Activated naive CD8-positive, alpha-beta T cell treated with anti-CD3 and anti-CD28 coated beads for 36 hours (primary cell): Measurements from ENCODE around the gene APCDD1. TPM values are rescaled to one million over a fixed set of nuclear protein-coding genes. Genes with fewer than 3 reads are reported as not detected.

ENCODE experiments used
- DNase-seq: peaks from one replicate; pipeline ENCODE4 v3.0.0; 2021
- H3K27ac Mint-ChIP-seq: one replicate; pipeline ENCODE4 v1.8.0; 2022; ENCODE audit warnings: mild to moderate bottlenecking, moderate library complexity, mixed read lengths
- H3K27me3 Mint-ChIP-seq: one replicate; pipeline ENCODE4 v1.8.0; 2022; ENCODE audit warnings: mild to moderate bottlenecking, mixed read lengths
- H3K36me3 Mint-ChIP-seq: one replicate; pipeline ENCODE4 v1.8.0; 2021; ENCODE audit warnings: mild to moderate bottlenecking, mixed read lengths
- H3K4me1 Mint-ChIP-seq: one replicate; pipeline ENCODE4 v1.8.0; 2021; ENCODE audit warnings: mixed read lengths
- H3K4me3 Mint-ChIP-seq: one replicate; pipeline ENCODE4 v1.8.0; 2022; ENCODE audit warnings: mild to moderate bottlenecking, moderate library complexity, mixed read lengths
- H3K9me3 Mint-ChIP-seq: one replicate; pipeline ENCODE4 v1.8.0; 2022; ENCODE audit warnings: mixed read lengths
- total RNA-seq, 2 experiments: library from RNA; stranded (reverse); gene quantifications; one replicate each; pipeline ENCODE4 v1.2.3, GENCODE V29; 2021

APCDD1 gene
- not detected for total RNA-seq

DNA sequence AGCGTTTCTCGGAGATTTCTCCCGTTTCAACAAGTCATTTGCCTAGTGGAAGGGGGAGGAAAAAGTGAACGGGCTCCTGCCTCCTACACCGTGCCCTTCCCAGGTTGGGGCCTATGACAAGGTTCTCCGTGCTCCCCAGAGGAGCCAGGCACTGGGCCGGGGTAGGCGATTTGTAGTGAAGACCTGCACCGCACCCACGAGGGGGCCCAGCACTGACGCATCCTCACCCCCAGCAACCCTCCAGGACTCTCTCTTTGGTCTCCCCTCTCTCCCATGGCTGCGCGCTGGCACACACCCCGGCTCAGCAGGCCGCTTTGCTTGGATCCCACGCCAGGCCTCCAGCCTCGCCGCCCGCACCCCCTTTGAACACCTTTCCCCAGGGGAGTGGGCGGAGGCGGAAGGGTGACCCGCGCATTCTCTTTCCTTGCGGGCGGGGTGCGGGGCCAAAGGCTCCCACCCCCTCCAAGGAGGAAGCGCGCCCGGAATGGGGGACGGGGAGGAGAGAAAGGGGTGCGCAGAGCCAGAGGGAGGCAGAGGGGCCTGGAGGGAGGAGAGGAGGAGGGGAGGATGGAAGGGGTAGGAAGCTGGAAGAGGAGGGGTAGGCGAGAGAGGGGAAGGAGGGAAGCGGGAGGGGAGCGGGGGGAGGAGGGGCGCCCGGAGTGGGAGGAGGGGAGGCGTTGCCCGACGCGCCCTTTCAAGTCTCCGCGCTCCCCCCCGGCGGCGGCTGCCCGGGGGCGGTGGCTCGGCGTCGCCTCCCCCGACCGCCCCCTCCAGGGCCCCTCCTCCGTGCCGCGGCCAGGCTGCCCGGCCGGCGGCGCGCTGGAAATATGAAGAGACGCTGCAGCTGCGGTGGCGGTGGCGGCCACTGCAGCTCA lies at the start of gene APCDD1:
APCDD1 (plus strand) TSS at position 830 of the 875 bp plus-strand sequence. CDS start 347 bp downstream, outside the sequence.
- Mint-ChIP-seq H3K36me3 (no peaks in the 10 kb centered on the region), H3K9me3 (no peaks in the 10 kb centered on the region), H3K27me3 (peaks cover 76% of the 10 kb centered on the region), H3K4me1 (peaks cover 4% of the 10 kb centered on the region), H3K27ac (no peak within 1 kb of the TSS), H3K4me3 (peak within 1 kb of the TSS; percentile 32)
- peak; percentile 8 for DNase-seq

DNA sequence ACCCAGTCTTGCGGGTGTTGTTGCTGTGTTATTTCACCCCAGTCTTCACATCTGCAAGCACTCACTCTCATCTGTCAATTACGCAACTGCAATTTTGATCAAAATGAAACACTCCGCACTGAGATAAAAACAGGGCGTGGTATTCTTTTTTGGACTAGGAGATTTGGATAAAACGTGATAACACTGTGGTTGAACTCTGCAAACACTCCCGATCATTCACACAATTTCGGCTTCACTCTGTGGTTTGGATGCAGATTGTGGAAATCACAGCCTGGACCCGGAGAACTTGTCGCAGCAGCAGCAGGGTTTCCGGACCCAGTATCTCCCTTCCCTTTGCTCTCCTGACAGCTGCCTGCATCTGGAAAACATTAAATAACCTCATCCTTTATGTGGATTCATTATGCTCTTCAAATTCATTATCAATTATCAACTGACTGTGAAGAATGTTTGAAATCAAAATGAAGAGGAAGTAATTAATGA lies 49.4 kb upstream of the APCDD1 start:
- H3K27me3 Mint-ChIP-seq, result peaks cover 14% of the 10 kb centered on the region
- no peaks in the 10 kb centered on the region for H3K36me3 Mint-ChIP-seq
- H3K27ac Mint-ChIP-seq, result no peak overlapping the region
- H3K9me3 Mint-ChIP-seq, result no peaks in the 10 kb centered on the region
- H3K4me3 Mint-ChIP-seq, result no peak overlapping the region
- H3K4me1 Mint-ChIP-seq, result no peaks in the 10 kb centered on the region
- DNase-seq, result no peak

DNA sequence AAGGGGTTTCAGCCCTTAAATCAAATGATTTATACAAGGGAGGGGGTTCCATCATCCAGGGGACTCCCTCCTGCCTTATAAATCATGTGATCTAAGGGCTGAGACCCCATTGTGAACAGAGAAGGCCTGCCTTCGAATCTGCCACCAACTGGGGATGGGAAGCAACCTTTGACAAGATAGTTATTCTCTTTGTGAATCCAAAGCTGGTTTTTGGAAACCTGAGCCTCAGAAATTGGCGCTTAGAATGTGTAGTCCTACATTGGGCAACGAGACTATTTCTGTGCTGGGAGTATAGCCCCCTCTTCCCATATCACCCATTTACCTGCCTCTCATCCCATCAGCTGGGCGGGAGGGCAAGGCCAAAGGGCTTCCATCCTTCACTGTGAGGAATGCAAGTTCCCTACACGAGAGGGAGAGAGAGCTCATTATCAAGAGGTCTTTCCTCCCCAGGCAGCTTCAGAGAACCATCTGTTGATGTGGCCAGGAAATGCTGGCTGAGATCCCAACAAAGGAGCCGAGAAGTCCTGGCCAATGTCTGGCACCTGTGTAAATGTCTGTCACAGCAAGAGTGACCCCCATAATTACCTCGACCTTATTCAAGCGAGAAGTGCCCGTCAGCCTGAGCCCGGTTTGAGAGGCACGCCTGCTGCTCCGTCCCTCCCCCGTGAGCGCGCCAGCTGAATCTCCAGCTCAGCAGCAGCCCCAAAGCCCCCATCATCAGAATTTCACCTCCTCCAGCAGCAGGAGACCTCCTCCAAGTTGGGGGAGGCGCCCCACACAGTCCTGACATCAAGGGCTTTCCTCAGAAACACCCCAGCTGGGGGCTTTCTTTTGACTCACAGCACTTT lies 48.4 kb upstream of the APCDD1 start:
- H3K4me3 Mint-ChIP-seq, result no peak overlapping the region
- no peaks in the 10 kb centered on the region for H3K36me3 Mint-ChIP-seq
- no peaks in the 10 kb centered on the region for H3K9me3 Mint-ChIP-seq
- H3K27ac Mint-ChIP-seq, result no peak overlapping the region
- H3K4me1 Mint-ChIP-seq, result no peaks in the 10 kb centered on the region
- H3K27me3 Mint-ChIP-seq, result peaks cover 14% of the 10 kb centered on the region
- DNase-seq, result no peak

DNA sequence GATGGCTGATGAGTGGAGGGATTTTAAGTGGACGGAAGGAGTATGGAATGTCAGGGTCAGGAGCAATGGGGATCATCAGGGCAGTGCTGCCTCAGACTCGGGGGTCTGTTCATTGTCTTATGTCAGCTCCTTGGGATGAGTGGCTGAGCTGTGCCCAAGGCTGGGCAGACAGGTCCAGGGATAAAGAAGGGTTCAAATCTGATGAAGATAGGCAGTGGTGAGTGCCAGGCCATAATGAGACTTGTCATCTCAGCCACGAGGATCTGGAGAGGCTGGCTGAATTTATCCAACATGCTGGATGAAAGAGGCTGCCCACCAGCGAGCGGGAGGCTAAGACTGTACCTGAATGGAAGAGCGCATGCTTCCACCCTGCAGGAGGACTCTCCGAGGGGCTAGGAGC lies 46.3 kb upstream of the APCDD1 start:
- no peaks in the 10 kb centered on the region for H3K4me1 Mint-ChIP-seq
- no peak for DNase-seq
- H3K4me3 Mint-ChIP-seq, result no peak overlapping the region
- H3K36me3 Mint-ChIP-seq, result no peaks in the 10 kb centered on the region
- peaks cover 7% of the 10 kb centered on the region for H3K27me3 Mint-ChIP-seq
- H3K9me3 Mint-ChIP-seq, result no peaks in the 10 kb centered on the region
- H3K27ac Mint-ChIP-seq, result no peak overlapping the region

DNA sequence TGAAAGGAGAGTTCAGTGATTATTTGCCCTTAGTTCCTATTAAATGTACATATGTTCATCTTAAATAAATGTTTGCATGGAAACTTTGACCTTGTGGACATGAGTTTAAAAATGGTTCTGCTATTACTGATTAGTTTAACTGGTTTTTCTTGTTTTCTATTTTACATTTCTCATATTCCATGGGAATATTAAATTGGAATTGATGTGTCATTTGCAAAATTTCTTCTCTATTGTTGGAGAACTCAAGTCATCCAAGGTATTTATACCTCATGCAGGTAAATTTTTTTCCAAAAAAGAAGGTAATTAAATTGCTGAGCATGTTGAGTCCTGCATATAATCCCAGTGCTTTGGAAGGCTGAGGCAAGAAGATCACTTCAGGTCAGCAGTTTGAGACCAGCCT lies 45.4 kb upstream of the APCDD1 start:
- Mint-ChIP-seq H3K9me3 (no peaks in the 10 kb centered on the region), H3K36me3 (no peaks in the 10 kb centered on the region), H3K4me1 (no peaks in the 10 kb centered on the region), H3K4me3 (no peak overlapping the region), H3K27ac (no peak overlapping the region), H3K27me3 (peaks cover 7% of the 10 kb centered on the region)
- DNase-seq, result no peak

DNA sequence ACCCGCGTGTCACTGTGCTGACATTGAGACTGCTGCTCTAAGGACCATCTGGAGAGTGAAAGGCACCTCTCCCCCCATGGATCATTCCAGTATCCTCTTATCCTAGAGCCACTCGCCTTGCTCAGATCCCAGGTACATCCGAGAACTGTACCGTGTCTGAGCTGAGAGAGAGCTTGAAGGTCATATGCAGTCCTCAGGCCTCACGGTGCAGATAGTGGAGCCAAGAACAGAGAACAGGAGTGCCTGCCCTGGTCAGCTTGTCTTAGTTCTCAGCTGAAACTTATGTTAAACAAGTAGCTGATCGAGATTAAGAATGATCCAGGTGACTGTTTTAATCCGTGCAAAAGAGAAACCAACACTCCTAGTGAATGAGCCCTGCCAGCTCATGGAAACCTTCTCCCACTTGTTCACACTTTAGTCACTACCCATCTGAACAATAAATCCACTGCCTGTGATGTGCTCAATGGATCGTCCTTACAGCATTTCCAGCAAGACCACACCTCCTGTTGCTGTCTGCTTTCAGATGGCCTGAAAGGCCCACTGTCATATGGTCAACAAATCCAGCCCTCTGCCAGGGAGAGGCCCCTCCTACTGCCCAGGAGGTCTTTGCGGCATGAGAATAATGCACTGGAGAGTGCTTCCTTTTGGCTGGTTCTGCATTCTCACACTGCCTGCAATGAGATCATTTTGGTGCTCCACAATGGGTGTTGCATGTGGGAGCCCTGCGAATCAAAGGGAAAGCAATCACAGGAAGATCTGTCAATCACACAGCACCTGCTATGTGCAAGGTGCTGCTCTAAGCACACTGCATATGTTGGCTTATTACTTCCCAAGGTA lies 43.7 kb upstream of the APCDD1 start:
- Mint-ChIP-seq H3K4me1 (no peaks in the 10 kb centered on the region), H3K27me3 (no peaks in the 10 kb centered on the region), H3K36me3 (no peaks in the 10 kb centered on the region), H3K9me3 (no peaks in the 10 kb centered on the region), H3K27ac (no peak overlapping the region), H3K4me3 (no peak overlapping the region)
- DNase-seq, result no peak

DNA sequence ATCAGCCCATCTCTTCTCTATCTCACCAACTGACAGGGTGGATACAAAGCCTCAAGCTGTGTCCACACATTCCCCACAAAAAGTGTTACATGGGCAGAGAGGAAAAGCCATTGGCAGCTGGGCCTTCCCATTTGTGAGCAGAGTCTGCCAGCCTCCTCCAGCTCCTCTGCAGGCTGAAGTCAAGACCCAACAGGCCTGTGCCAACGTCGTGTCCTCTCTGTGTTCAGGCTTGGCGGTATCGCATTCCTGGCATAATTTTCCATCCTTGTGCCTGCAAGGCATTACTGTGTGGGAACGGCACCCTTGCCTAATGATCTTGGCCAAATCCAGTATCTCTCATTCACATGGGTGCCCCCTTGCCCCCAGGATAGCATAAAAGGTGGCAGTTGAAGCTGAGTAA lies 41.5 kb upstream of the APCDD1 start:
- H3K4me3 Mint-ChIP-seq, result no peak overlapping the region
- H3K4me1 Mint-ChIP-seq, result no peaks in the 10 kb centered on the region
- H3K36me3 Mint-ChIP-seq, result no peaks in the 10 kb centered on the region
- no peaks in the 10 kb centered on the region for H3K9me3 Mint-ChIP-seq
- H3K27me3 Mint-ChIP-seq, result no peaks in the 10 kb centered on the region
- H3K27ac Mint-ChIP-seq, result no peak overlapping the region
- no peak for DNase-seq

DNA sequence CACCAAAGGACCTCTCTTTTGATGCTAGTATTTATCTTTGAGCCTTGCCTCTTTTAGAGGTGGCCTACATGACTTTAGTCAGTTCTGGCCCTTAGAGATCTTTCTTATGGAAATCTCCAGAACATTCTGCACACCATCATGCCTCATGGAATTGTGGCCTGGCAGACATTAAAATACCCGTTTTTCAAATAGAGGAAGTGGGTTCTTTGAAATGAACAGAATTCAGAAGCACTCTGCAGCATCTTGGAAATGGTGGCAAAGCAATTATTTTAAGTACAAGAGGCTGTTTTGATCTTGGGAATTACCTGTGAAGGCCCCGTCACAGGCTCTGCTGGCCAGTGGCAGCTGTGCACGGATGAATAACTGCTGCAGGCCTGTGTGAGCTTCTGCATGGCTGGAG lies 40.7 kb upstream of the APCDD1 start:
- H3K9me3 Mint-ChIP-seq, result no peaks in the 10 kb centered on the region
- no peak overlapping the region for H3K27ac Mint-ChIP-seq
- no peaks in the 10 kb centered on the region for H3K36me3 Mint-ChIP-seq
- no peak for DNase-seq
- no peak overlapping the region for H3K4me3 Mint-ChIP-seq
- no peaks in the 10 kb centered on the region for H3K4me1 Mint-ChIP-seq
- no peaks in the 10 kb centered on the region for H3K27me3 Mint-ChIP-seq

DNA sequence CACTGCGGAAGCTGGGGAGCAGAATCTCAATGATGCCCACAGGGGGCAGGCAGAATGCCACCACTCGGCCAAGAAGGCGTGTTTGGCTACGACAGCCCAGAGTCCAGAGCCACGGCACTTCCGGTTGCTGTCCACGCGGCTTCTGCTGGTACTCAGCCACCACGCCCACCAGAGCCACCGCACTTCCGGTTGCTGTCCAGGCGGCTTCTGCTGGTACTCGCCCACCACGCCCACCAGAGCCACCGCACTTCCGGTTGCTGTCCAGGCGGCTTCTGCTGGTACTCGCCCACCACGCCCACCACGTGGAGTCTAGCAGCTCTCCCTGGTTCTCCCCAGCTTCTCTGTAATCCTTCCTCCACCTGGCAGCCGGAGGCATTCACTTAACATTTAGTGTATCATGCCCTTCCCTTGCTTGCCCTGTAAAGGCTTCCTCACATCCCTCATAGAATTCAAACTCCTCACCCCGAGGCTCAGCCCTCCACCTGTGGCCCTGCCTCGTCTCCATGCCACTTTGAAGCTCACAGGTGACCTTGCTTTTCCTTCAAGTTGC lies 40.1 kb upstream of the APCDD1 start:
- Mint-ChIP-seq H3K36me3 (no peaks in the 10 kb centered on the region), H3K27ac (no peak overlapping the region), H3K9me3 (no peaks in the 10 kb centered on the region), H3K27me3 (no peaks in the 10 kb centered on the region), H3K4me3 (no peak overlapping the region), H3K4me1 (no peaks in the 10 kb centered on the region)
- DNase-seq, result no peak

DNA sequence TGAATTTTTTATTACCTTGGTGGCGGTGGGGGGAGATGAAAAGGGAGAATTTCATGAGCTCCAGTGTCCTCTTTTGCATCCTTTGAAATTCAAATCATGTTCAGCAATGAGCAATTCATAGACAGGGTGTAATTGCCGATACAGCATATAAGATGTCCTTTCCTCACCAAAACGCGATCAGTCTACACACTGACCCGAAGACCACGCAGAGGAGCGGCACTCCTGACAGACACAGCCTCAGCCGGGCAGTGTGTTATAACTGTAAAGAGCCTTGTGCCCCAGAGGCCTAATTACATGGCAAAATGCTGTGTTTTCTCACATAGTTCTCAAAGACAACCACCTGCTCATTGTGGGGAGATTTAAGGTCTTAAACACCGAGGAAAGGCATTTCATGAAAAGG lies 38.4 kb upstream of the APCDD1 start:
- Mint-ChIP-seq H3K27ac (no peak overlapping the region), H3K27me3 (no peaks in the 10 kb centered on the region), H3K9me3 (no peaks in the 10 kb centered on the region), H3K4me3 (no peak overlapping the region), H3K4me1 (no peaks in the 10 kb centered on the region), H3K36me3 (no peaks in the 10 kb centered on the region)
- no peak for DNase-seq

DNA sequence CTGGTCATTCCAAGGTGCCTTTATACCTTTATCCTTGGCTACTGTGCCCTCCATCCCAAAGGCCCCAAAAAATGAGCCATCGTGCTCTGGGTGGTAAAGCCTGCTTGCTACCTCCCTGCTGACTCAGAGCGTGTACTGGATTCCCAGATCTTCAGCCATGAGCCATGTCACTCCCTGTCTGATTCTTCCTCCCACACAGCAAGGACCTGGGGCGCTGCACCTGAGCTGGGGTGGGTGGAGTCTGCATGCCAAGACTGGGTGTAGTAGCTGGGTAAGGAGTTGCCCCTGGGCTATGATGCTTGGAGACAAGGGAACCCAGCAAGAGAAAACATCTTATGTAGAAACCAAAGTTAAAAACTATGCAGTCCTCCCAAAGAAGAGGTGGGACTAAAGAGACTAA lies 37.2 kb upstream of the APCDD1 start:
- no peaks in the 10 kb centered on the region for H3K36me3 Mint-ChIP-seq
- no peaks in the 10 kb centered on the region for H3K27me3 Mint-ChIP-seq
- H3K9me3 Mint-ChIP-seq, result no peaks in the 10 kb centered on the region
- no peak overlapping the region for H3K4me3 Mint-ChIP-seq
- DNase-seq, result no peak
- H3K4me1 Mint-ChIP-seq, result no peaks in the 10 kb centered on the region
- no peak overlapping the region for H3K27ac Mint-ChIP-seq

DNA sequence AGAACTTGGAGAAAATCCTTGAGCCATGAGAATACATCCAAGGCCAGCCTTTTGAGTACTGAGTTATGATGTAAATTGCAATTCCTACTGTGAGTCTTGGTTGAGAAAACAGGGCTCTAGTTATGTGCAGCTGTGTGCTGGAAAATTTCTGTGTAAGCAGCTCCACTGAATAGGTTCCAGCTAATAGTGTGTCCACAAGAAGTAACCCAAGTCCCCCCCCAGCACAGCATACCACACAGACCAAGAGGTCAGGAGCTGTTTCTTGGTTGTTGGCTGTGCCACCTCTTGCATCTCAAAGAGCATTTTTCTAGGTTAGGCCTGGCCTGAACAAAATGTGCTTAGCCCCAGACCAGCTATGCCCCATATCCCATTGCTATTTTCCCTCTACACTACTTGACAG lies 36.8 kb upstream of the APCDD1 start:
- H3K4me3 Mint-ChIP-seq, result no peak overlapping the region
- H3K9me3 Mint-ChIP-seq, result no peaks in the 10 kb centered on the region
- H3K36me3 Mint-ChIP-seq, result no peaks in the 10 kb centered on the region
- H3K4me1 Mint-ChIP-seq, result no peaks in the 10 kb centered on the region
- DNase-seq, result no peak
- no peak overlapping the region for H3K27ac Mint-ChIP-seq
- H3K27me3 Mint-ChIP-seq, result no peaks in the 10 kb centered on the region

DNA sequence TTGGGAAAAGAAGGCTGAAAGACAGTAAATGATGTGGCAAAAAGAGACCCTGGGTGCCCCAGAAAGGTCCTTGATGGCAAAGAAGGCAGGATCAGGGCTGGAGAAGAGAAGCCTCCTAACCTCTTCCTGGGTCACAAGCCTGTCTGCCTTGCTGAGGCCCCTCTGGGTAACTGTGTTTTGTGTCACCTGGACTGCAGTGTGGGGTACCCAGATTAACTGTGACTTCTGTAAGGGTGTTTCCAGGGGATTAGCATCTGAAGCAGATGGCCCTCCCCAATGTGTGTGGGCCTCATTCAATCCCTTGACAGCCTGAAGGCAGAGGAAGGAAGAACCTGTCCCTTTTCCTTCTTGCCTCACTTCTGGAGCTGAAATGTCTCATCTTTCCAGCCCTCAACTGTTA lies 35.6 kb upstream of the APCDD1 start:
- Mint-ChIP-seq H3K9me3 (no peaks in the 10 kb centered on the region), H3K36me3 (no peaks in the 10 kb centered on the region), H3K27ac (no peak overlapping the region), H3K4me3 (no peak overlapping the region), H3K4me1 (no peaks in the 10 kb centered on the region), H3K27me3 (no peaks in the 10 kb centered on the region)
- DNase-seq, result no peak

DNA sequence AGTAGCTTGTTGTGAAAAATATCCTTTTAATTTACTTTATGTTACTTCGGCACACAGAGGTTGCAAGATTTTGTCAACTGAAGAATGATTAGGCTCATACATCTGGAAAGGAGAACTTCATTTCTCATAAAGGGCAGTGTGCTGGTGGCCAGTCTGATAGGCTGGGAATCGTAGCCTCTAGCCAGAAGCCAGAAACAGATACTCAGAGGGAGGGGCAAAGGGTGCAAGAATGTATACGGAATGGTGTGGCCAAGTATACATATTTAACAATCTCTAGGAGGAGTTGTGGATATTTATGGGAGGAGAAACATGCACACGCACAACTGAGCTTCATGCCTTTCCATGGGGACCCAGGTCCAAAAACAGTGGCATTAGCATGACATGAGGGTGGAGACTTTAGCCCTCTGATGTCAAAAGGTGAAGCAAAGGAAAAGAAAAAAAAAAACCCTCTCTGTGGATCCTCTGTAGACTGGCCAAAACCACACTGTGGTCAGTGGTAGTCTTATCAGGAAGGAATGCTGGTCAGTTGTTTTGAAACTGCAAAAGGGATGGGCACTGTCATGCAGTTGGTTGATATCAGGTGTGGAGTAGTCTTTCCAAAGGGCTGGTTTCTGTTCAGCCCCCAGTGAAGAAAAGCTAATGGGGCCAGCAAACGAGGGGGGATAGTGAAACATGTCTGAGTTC lies 34.9 kb upstream of the APCDD1 start:
- Mint-ChIP-seq H3K36me3 (no peaks in the 10 kb centered on the region), H3K9me3 (no peaks in the 10 kb centered on the region), H3K27ac (no peak overlapping the region), H3K4me3 (no peak overlapping the region), H3K4me1 (no peaks in the 10 kb centered on the region), H3K27me3 (no peaks in the 10 kb centered on the region)
- DNase-seq, result no peak
